ENCODE results near the gene GLTP.

DNA sequence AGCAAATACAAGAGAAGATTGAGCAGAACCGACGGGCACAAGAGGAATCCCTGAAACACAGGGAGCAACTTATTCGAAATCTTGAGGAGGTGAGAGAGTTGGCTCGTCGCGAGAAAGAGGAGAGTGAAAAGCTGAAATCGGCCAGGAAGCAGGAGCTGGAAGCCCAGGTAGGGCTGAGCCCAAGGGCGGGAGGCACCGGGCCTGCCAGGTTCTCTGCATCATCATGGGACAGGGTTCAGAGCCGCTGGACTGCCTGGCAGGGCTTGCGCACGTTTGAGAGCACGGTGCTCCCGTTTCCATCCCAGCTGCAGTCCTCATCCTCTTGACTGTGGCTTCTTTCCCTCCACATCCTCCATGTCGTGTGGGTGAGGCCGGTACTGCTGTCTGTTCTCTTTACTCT lies 34.1 kb upstream of the GLTP start:
- TF ChIP-seq, protein P1, sequence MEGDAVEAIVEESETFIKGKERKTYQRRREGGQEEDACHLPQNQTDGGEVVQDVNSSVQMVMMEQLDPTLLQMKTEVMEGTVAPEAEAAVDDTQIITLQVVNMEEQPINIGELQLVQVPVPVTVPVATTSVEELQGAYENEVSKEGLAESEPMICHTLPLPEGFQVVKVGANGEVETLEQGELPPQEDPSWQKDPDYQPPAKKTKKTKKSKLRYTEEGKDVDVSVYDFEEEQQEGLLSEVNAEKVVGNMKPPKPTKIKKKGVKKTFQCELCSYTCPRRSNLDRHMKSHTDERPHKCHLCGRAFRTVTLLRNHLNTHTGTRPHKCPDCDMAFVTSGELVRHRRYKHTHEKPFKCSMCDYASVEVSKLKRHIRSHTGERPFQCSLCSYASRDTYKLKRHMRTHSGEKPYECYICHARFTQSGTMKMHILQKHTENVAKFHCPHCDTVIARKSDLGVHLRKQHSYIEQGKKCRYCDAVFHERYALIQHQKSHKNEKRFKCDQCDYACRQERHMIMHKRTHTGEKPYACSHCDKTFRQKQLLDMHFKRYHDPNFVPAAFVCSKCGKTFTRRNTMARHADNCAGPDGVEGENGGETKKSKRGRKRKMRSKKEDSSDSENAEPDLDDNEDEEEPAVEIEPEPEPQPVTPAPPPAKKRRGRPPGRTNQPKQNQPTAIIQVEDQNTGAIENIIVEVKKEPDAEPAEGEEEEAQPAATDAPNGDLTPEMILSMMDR (IDR thresholded peaks at IDR 0.05; ENCODE audit: low read depth, low read length, poor library complexity, severe bottlenecking) = no peak
- TF ChIP-seq EZH2phosphoT487 (IDR thresholded peaks at IDR 0.05; ENCODE audit: borderline replicate concordance, low read length) = no peak
